OCI-LY1 (cell line): Measurements from ENCODE around the gene STAG1.

Experiments
- EZH2 ChIP-seq: fragments of 200-600 bp; sonication (generic), shearing (Covaris generic); IDR thresholded peaks from 2 replicates; pipeline ENCODE4 v1.8.0; 2017; ENCODE audit warnings: borderline replicate concordance, mixed run types, mild to moderate bottlenecking, antibody characterized with exemption, low read length, moderate library complexity, mixed read lengths
- TF ChIP-seq, protein P1 (sequence below): fragments of 200-600 bp; sonication (generic), shearing (Covaris generic); IDR thresholded peaks from 2 replicates; pipeline ENCODE4 v1.5.1; 2017; ENCODE audit warnings: mild to moderate bottlenecking, antibody characterized with exemption, low read length, moderate library complexity, mixed read lengths

DNA sequence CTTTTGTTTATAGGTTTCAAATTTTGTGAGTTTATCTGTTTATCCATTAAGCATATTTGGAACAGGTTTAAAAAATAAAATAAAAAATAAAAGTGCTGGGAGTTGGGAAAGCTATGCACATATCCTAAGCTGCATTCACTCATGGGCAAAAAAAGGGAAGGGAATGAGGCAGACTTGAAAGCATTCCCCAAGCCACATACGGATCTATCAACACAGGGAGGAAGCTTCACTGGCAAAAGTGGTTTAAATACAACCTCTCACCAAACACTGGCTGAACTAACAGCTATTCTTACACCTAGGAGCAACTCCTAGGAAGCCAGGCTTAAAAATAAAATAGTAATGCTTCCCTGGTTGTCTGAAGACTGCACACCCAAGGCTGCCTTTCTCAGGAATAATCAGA lies 400.8 kb downstream of the STAG1 start:
- no peak for TF ChIP-seq EZH2
- TF ChIP-seq, protein P1, sequence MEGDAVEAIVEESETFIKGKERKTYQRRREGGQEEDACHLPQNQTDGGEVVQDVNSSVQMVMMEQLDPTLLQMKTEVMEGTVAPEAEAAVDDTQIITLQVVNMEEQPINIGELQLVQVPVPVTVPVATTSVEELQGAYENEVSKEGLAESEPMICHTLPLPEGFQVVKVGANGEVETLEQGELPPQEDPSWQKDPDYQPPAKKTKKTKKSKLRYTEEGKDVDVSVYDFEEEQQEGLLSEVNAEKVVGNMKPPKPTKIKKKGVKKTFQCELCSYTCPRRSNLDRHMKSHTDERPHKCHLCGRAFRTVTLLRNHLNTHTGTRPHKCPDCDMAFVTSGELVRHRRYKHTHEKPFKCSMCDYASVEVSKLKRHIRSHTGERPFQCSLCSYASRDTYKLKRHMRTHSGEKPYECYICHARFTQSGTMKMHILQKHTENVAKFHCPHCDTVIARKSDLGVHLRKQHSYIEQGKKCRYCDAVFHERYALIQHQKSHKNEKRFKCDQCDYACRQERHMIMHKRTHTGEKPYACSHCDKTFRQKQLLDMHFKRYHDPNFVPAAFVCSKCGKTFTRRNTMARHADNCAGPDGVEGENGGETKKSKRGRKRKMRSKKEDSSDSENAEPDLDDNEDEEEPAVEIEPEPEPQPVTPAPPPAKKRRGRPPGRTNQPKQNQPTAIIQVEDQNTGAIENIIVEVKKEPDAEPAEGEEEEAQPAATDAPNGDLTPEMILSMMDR: no peak
